Activated naive CD4-positive, alpha-beta T cell treated with anti-CD3 and anti-CD28 coated beads for 36 hours (primary cell): ENCODE data around the gene DOC2A. TPM values are rescaled to one million over a fixed set of nuclear protein-coding genes. Genes with fewer than 3 reads are reported as not detected.

Experiments
- CTCF ChIA-PET: fragments of 350-600 bp; sonication (Branson Sonifier 250); formaldehyde crosslinking; loops from one replicate; lab custom pipeline; 2021; ENCODE audit warnings: antibody characterized with exemption; lab: Charles Lee
- DNase-seq: peaks from one replicate; pipeline ENCODE4 v3.0.0-alpha.2; 2020
- H3K27ac Mint-ChIP-seq: one replicate; pipeline ENCODE4 v1.8.0; 2021; ENCODE audit warnings: mild to moderate bottlenecking, mixed read lengths
- H3K27me3 Mint-ChIP-seq: one replicate; pipeline ENCODE4 v1.8.0; 2021; ENCODE audit warnings: low read depth, mixed read lengths
- H3K36me3 Mint-ChIP-seq: one replicate; pipeline ENCODE4 v1.8.0; 2021; ENCODE audit warnings: low read depth, mixed read lengths
- H3K4me1 Mint-ChIP-seq: one replicate; pipeline ENCODE4 v1.8.0; 2021; ENCODE audit warnings: low read depth, mixed read lengths
- H3K4me3 Mint-ChIP-seq: one replicate; pipeline ENCODE4 v1.8.0; 2021; ENCODE audit warnings: mild to moderate bottlenecking, moderate library complexity, mixed read lengths
- H3K9me3 Mint-ChIP-seq: one replicate; pipeline ENCODE4 v1.8.0; 2021; ENCODE audit warnings: mixed read lengths
- intact Hi-C: fragments of 100-400 bp; cut with micrococcal nuclease; formaldehyde crosslinking; loops from one replicate; pipeline ENCODE4 v1.15.1; 2023
- total RNA-seq, 2 experiments: library from RNA; stranded (reverse); gene quantifications; one replicate each; pipeline ENCODE4 v1.2.3, GENCODE V29; 2021

DOC2A gene
- total RNA-seq, 2 experiments from 2014 or later, result 0.64 to 0.86 TPM

DNA sequence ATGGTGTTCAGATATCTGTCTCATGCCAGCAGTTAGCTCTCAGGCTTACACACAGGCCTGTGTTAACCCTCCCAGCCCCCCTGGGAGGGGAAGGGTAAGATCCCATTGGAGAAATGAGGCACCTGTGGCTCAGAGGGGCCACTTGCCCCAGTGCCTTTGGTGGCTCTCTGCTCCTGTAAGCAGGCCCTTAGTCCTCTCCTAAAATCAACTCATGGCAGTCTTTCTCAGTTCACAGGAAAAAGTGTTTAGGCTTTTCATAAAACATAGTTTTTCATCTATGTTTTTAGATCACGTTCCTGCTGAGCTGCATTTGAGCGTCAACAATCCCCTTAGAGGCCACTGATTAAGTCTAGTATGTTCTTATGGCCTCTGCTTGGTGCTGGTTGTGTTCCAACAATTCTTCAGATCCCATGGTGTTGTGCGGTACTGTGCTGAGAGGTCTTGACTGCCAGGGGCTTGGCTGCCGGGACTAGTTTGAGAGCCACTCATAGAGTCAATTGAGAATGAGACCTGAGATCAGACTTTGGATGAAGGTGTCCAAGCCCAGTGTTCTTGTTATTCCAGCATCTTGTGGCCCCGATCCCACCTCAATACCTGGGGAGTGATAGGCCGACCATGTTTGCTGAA, 26.6 kb downstream of the DOC2A start:
- Mint-ChIP-seq H3K27ac (no peak overlapping the region), H3K36me3 (peaks cover 27% of the 10 kb centered on the region), H3K27me3 (no peaks in the 10 kb centered on the region), H3K9me3 (no peaks in the 10 kb centered on the region), H3K4me3 (no peak overlapping the region), H3K4me1 (no peaks in the 10 kb centered on the region)
- intact Hi-C loops, result no loop called here
- DNase-seq, result no peak
- CTCF ChIA-PET, result no interaction called here

DNA sequence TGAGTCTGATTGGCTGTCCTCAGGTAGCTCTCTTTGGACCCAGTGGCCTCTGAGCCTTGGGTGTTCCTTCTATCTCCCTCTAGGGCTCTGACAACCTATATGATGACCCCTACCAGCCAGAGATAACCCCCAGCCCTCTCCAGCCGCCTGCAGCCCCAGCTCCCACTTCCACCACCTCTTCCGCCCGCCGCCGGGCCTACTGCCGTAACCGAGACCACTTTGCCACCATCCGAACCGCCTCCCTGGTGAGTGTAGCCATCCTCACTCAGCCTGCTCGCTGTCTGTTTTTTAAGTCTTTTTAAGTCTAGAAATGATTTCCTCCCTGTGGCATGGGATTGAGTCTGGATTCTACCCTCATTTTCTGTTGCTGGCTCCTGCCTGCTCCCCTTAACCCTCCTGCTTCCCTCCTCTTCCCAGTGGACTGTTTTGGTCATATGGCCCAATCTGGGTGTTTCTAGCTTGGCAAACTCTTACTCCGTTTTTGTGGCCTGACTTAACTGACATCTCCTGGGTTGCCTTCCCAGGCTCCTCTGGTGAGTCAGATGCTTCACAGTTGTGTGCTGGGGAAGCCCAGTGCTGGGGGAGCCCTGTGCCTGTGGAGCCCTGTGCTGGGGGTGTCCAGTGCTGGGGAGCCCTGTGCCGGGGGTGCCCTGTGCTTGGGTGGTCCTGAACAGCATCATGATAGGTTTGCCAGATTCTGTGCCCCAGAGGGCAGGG, 27.2 kb downstream of the DOC2A start:
- Mint-ChIP-seq H3K4me1 (no peaks in the 10 kb centered on the region), H3K27me3 (no peaks in the 10 kb centered on the region), H3K4me3 (no peak overlapping the region), H3K27ac (no peak overlapping the region), H3K9me3 (no peaks in the 10 kb centered on the region), H3K36me3 (peaks cover 27% of the 10 kb centered on the region)
- intact Hi-C loops, result no loop called here
- DNase-seq, result no peak
- CTCF ChIA-PET, result no interaction called here

DNA sequence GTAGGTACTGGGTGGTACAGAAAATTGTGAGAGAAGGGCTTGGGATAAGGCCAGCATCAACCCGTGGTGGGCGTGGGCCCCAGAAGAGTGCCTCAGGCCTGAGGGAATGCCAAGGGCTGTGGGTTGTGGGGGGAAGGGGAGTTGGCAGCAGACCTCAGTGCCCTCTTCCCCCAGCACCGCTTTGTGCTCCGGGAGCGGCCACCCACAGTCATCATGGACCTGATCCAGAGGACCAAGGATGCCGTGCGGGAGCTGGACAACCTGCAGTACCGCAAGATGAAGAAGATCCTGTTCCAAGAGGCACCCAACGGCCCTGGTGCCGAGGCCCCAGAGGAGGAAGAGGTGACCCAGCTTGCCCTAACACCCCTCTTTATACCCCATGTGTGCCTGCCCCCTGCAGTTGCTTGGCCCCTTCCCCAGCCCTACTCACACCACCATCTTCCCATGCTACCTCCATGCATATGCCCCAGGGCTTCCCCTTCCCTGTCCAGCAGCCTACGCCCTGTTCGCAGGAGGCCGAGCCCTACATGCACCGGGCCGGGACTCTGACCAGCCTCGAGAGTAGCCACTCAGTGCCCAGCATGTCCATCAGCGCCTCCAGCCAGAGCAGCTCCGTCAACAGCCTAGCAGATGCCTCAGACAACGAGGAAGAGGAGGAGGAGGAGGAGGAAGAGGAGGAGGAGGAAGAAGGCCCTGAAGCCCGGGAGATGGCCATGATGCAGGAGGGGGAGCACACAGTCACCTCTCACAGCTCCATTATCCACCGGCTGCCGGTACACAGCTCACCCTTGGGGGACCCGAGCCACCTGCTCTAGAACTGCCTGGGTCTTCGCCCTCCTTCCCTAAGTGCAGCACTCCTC, 28.0 kb downstream of the DOC2A start:
- CTCF ChIA-PET, result interaction anchor here (0.5 kb wide), 1 partner anchor 36 kb away, joined by 4 read pairs; no protein-coding TSS in a partner anchor
- no peak overlapping the region for H3K27ac Mint-ChIP-seq
- peaks cover 26% of the 10 kb centered on the region for H3K36me3 Mint-ChIP-seq
- H3K4me1 Mint-ChIP-seq, result no peaks in the 10 kb centered on the region
- H3K27me3 Mint-ChIP-seq, result no peaks in the 10 kb centered on the region
- intact Hi-C loops, result no loop called here
- H3K4me3 Mint-ChIP-seq, result no peak overlapping the region
- H3K9me3 Mint-ChIP-seq, result no peaks in the 10 kb centered on the region
- DNase-seq, result no peak

DNA sequence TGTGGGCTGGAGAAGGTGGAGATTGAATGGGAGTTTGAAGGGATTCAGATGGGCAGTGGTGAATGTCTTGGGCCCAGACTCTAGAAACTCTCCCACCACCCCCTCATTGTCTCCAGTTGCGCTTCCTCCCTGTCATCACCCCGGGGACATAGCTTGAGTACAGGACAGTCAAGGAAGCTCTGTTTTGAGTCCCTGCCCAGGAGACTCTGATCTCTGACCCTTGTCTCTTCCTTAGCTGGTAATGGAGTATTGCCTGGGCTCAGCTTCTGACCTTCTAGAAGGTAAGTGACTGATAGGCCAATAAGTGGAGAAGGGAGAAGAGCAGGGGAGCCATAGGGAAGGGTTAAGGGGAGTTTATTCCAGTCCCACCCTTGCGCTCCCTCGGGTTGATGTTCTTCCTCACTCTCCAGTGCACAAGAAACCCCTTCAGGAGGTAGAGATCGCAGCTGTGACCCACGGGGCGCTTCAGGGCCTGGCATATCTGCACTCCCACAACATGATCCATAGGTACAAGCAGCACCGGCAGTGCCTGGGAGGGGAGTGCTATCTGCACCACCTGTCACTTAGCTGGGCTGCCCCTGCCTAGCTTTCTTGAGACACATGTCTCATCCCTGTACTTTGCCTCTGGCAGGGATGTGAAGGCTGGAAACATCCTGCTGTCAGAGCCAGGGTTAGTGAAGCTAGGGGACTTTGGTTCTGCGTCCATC, 32.1 kb downstream of the DOC2A start:
- H3K9me3 Mint-ChIP-seq, result no peaks in the 10 kb centered on the region
- H3K27ac Mint-ChIP-seq, result no peak overlapping the region
- H3K27me3 Mint-ChIP-seq, result no peaks in the 10 kb centered on the region
- peaks cover 23% of the 10 kb centered on the region for H3K4me1 Mint-ChIP-seq
- CTCF ChIA-PET, result no interaction called here
- intact Hi-C loops, result no loop called here
- H3K4me3 Mint-ChIP-seq, result no peak overlapping the region
- peaks cover 20% of the 10 kb centered on the region for H3K36me3 Mint-ChIP-seq
- no peak for DNase-seq

DNA sequence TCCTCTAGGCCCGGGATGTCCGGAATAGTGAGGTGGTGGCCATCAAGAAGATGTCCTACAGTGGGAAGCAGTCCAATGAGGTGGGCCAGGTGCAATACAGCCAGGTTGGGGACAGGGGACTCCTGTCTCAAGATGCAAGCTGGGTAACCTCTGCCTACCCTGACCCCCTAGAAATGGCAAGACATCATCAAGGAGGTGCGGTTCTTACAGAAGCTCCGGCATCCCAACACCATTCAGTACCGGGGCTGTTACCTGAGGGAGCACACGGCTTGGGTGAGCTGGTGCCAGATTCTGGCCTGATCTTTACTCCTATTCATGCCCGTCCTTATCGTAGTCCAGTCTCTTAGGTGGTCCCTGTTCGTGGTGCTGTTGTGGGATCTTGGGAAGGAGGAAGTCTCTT, 32.7 kb downstream of the DOC2A start:
- DNase-seq, result no peak
- Mint-ChIP-seq H3K4me3 (no peak overlapping the region), H3K27me3 (no peaks in the 10 kb centered on the region), H3K4me1 (peaks cover 27% of the 10 kb centered on the region), H3K27ac (no peak overlapping the region), H3K36me3 (peaks cover 19% of the 10 kb centered on the region), H3K9me3 (no peaks in the 10 kb centered on the region)
- intact Hi-C loops, result no loop called here
- CTCF ChIA-PET, result interaction anchor here (1.2 kb wide), 1 partner anchor 130 kb away, joined by 3 read pairs; no protein-coding TSS in a partner anchor

DNA sequence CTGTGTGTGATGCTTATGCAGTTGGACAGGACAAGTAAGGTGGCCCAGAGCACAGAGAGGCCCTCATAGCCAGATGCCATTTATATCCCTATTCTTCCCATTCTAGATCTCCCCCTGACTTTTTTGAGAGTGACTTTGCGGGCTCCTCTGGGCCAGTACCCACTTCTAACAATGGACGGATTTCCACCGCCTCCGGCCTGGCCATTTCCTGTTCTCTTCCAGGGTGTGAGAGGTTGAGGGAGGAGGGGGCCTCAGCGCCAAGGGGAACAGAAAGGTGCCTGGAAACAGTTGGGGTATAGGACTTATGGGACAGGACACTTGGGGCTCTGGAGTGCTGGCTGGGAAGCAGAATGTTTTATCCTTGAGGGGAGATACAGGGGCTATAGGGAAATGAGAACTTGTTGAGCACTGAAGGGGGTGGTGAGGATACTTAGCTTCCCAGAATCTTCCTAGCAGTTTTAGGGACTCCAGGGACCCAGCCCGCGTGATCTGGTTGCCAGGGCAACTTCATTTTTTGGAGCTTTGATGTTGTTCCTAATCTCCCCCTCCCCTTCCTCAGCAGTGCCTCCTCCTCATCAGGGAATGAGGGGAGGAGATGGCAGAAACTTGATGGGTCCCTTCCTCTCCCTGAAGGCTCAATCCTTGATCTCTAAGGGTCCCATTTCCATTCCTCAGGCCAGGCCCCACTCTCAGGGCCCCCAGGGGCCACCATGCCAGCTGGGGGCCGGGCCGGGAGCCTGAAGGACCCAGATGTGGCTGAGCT, 33.6 kb downstream of the DOC2A start:
- no peak overlapping the region for H3K4me3 Mint-ChIP-seq
- intact Hi-C loops, result no loop called here
- CTCF ChIA-PET, result interaction anchor here (1.2 to 1.7 kb wide), 2 partner anchors 54 to 129 kb away, joined by 3 read pairs; partner anchors contain the start of gene TLCD3B
- H3K36me3 Mint-ChIP-seq, result peaks cover 18% of the 10 kb centered on the region
- peaks cover 28% of the 10 kb centered on the region for H3K4me1 Mint-ChIP-seq
- H3K9me3 Mint-ChIP-seq, result no peaks in the 10 kb centered on the region
- no peaks in the 10 kb centered on the region for H3K27me3 Mint-ChIP-seq
- no peak overlapping the region for H3K27ac Mint-ChIP-seq
- no peak for DNase-seq

DNA sequence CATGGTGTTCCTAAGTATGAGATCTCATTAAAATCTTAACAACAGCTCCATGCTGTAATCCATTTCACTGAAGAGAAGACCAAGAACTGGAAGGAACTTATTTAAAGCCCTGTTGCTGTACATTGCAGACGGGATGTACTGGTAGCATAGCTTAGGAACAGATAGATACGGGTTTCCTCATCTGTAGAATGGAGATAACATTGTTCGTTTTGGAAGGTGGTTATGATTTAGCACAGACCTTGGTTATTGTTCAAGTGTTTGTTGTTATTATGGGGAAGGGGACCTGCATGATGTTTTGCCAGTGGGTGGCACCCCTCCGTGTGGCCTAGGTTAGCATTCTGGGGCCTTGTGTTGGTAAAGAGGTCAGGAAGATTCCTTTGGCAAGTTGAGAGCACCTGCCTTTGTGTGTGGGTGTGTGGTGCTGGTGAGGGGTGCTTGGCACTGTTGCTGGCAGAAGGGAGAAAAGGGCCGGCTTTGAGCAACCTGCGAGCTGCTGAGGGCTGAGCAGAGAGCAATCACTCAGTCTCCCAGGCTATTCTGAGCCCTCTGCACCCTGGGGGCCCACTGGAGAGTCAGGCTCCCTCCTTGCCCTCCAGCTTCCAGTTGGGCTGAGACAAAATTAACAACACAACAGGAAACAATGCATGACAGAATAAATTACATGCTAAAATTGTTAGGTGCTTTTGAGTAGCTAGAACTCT, 34.9 kb downstream of the DOC2A start:
- CTCF ChIA-PET, result interaction anchor here (0.9 to 1.7 kb wide), 4 partner anchors 32 to 127 kb away, joined by 3 to 6 read pairs (median 3); partner anchors contain the start of gene TLCD3B
- Mint-ChIP-seq H3K4me3 (peak overlapping the region; percentile 97), H3K4me1 (peaks cover 28% of the 10 kb centered on the region), H3K9me3 (no peaks in the 10 kb centered on the region), H3K27ac (no peak overlapping the region), H3K36me3 (peaks cover 16% of the 10 kb centered on the region), H3K27me3 (no peaks in the 10 kb centered on the region)
- no peak for DNase-seq
- intact Hi-C loops, result no loop called here

DNA sequence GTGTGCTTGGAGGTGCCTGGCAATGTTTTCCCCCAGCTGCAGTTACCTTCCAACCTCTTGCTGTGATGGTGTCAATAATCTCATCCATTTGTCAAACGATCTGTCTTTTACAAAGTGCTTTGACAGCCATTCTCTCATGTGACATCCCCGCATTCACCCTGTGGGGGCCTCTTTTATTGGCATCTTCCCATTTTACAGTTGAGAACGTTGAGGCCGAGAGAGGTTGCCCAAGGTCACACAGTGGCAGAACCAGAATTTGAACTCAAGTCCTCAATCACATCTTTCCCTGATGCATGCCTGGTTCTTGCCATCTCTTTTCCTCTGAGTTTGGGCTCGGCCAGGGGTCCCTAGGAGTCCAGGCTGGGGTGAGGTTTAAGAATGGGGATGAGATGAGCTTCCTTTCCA, 35.7 kb downstream of the DOC2A start:
- intact Hi-C loops, result no loop called here
- no peaks in the 10 kb centered on the region for H3K27me3 Mint-ChIP-seq
- H3K36me3 Mint-ChIP-seq, result peaks cover 11% of the 10 kb centered on the region
- peaks cover 28% of the 10 kb centered on the region for H3K4me1 Mint-ChIP-seq
- no peak for DNase-seq
- peak overlapping the region; percentile 97 for H3K4me3 Mint-ChIP-seq
- H3K27ac Mint-ChIP-seq, result peak overlapping the region; percentile 17
- H3K9me3 Mint-ChIP-seq, result no peaks in the 10 kb centered on the region
- CTCF ChIA-PET, result interaction anchor here (0.9 to 1.3 kb wide), 3 partner anchors 33 to 126 kb away, joined by 3 to 6 read pairs (median 3); no protein-coding TSS in a partner anchor

DNA sequence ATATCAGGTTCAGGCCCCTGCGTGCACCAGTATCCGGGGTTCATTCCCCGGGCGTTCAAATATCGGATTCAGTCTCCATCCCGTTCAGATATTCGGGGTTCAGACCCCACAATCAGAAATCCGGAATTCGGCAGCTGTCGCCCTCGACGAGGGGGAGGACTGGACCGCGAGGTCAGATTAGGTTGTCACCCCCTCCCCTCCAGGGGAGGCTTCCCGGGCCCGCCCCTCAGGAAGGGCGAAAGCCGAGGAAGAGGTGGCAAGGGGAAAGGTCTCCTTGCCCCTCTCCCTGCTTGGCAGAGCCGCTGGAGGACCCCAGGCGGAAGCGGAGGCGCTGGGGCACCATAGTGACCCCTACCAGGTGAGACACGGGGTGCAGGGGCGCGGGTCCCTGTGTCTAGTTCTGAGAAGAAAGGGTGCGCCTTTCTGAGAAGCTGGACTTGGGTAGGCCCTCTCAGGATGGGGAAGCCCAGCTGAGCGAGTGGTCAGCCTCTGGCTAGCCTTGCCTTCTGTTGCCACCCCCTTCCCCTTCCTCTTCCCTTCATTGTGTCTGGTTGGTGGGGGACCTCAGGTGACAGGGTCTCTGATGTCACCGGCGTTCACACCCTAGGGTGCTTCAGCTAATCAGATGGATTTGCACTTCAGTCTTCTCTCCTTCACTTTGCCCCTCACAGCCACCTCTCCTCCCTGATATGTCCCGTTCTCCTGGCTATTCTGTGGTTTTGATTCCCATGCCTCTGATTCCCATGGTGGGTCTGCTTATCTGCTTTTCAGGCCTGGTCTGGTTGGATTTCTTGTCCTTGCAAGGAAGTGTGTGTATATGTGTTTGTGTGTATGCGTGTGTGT, 36.3 kb downstream of the DOC2A start:
- peak overlapping the region; percentile 97 for H3K4me3 Mint-ChIP-seq
- no peaks in the 10 kb centered on the region for H3K9me3 Mint-ChIP-seq
- DNase-seq, result peak; percentile 46
- CTCF ChIA-PET, result interaction anchor here (0.9 to 2.9 kb wide), 4 partner anchors 13 to 153 kb away, joined by 3 to 20 read pairs (median 3); partner anchors contain the start of gene TMEM219
- peak overlapping the region; percentile 82 for H3K27ac Mint-ChIP-seq
- peaks cover 12% of the 10 kb centered on the region for H3K36me3 Mint-ChIP-seq
- peaks cover 28% of the 10 kb centered on the region for H3K4me1 Mint-ChIP-seq
- intact Hi-C loops, result loop anchor here (5.0 kb wide), 3 partner anchors 33 to 152 kb away; partner anchors contain the start of genes C16orf92 and MVP
- no peaks in the 10 kb centered on the region for H3K27me3 Mint-ChIP-seq
